GM18867 (cell line): ENCODE measurements around the gene ANKRD49.
"Not testable (repeated sequence)": the region's sequence is repeated elsewhere in the genome, so short reads cannot be mapped to it uniquely, and the experiment has no call there.

ENCODE experiments used
- ATAC-seq: cut with Tn5 transposase; IDR thresholded peaks from one replicate; pipeline ENCODE4 v1.9.1; 2021; ENCODE audit warnings: mild to moderate bottlenecking, moderate library complexity; ENCODE audit not compliant: unreplicated experiment

ANKRD49 gene

DNA sequence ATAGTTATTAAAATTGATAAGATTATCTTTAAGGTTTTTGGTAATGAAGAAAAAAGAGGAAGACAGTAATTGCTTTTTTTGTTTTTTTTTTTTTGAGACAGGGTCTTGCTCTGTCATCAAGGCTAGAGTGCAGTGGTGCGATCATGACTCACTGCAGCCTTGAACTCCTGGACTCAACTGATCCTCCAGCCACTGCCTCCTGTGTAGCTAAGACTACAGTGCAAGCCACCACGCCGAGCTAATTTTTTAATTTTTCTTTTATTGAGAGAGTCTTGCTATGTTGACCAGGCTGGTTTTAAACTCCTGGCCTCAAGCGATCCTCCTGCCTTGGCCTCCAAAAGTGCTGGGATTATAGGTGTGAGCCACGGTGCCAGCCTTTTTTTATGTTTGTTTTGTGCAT lies 12.7 kb downstream of the ANKRD49 start:
- ATAC-seq, result not testable (repeated sequence)

DNA sequence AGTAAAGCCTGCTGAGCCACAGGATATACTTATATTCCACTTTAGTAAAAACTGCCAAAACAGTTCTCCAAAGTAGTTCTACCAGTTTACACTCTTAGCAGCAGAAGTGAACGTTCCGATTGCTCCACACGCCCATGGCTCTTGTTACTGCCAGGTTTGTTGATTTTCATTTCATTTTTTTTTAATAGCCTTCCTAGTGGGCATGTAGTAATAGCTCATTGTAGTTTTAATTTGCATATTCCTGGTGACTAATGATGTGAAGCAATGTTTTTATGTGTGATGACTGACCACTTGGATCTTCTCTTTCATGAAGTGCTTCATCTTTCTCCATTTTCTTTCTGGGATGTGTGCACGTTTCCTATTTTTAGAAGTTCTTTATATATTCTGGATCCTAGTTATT lies 13.7 kb downstream of the ANKRD49 start:
- ATAC-seq, result no peak

GRCh38 chr11:94511932-94512781 lies 18.4 kb downstream of the ANKRD49 start, which contains the start of gene C11orf97:
TSS of gene C11orf97 (plus strand) at chr11:94512461. CDS start at chr11:94512529, 68 bp downstream.
- peak; percentile 86 for ATAC-seq

GRCh38 chr11:94513091-94513490 lies 19.3 kb downstream of the ANKRD49 start:
- no peak for ATAC-seq

DNA sequence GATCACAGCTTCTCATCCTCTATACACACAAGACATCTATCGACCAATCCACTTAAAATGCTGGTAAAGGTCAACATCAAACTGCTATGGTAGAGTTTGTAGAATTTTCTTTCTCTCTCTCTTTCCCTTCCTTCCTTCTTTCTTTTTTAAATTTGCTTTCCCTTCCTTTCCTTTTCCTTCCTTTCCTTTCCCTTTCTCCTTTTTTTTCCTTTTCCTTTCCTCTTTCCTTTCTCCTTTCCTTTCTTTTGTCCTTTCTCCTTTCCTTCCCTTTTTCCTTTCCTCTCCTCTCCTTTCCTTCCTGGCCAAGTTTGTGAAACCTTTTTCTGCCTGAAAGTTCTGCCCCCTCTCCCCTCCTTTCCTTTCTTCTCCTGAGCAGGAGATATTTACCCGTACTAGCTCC lies 21.6 kb downstream of the ANKRD49 start:
- ATAC-seq, result no peak

DNA sequence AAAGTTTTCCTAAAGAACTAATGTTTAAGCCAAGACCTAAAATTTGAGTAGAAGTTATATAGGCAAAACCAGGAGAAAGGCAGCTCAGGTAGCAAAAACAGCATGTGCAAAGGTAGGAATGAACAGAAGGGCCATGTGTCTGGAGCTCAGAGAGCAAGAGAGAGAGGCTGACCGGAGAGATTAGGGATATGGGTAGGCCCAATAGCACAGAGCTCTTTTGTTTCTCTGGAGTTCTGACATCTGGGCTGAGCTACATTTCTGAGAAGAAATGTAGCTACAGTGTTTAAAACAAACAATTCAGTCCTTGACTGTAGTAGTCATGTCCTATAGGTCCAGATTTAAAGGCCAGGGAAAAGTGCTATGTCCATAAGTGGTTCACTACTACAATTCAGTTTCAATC lies 22.9 kb downstream of the ANKRD49 start:
- ATAC-seq, result no peak

DNA sequence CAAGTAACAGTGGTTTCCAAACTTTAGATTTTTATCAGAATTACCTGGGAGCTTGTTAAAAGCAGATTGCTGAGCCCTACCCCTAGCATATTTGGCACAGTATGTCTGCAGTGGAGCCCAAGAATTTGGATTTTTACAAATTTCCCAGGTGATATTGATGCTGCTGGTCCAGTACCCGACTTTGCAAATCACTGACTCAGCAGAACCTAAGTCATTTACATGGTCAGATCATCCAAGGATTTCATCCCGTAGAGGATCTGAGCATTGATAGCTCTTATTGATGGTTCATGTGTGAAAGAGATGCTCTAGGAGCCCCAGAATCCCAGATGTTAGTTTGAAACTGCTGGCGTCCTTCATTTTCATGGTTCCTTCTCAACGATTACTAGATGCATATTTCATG lies 24.5 kb downstream of the ANKRD49 start:
- no peak for ATAC-seq

DNA sequence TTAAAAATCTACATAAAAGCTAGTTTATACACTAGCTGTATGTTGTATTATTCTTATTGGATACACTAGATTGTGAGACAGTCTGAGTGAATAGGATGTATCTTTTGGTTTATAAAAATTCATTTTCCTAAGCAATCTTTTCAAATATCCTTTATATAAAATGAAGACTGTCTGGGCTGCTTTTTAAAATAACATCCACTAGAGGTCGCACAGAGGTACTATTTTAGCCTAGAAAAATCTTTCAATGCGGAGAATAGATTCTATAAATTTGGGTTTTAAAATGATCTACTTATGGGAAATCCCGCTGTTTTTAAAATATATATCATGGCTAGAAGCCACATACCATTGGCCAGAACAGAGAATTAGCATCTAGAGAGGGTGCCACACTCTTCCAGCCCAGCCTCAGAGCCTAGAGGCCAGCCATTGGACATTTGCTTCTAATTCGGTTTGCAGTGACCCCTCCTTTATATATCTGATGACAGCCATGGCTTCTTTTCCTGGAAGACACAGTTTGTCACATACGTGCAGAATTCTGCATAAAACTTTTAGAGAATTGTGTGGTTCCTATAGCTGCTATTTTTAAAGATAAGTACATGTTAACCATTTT lies 25.8 kb downstream of the ANKRD49 start:
- ATAC-seq, result peak; percentile 51

GRCh38 chr11:94521684-94522083 lies 27.9 kb downstream of the ANKRD49 start:
- peak; percentile 72 for ATAC-seq

- no peak for ATAC-seq
Observed at GRCh38 chr11:94524341-94524740, 30.6 kb downstream of the ANKRD49 start.

- no peak for ATAC-seq
Observed at GRCh38 chr11:94525546-94526324, 32.0 kb downstream of the ANKRD49 start.

GRCh38 chr11:94526645-94527438 lies 33.1 kb downstream of the ANKRD49 start:
- no peak for ATAC-seq

DNA sequence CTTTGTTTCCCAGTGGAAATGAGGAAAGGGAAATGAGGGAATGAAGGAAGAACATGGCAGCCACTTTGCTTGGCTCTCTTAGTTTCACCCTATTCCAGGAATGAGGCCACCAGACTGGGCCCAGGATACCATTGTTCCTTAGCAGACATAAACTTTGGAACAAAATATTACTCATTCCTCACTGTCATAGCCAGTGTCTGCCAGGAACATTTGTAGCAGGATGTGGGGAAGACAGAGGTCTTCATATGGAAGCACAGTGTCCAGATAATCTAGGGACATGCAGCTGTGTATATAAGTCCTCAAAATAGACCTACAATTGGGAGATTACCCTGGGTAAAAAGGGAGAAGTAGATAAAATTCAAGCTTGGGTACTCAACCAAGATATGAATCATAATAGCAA lies 34.8 kb downstream of the ANKRD49 start:
- ATAC-seq, result no peak

- ATAC-seq, result no peak
Observed at GRCh38 chr11:94532211-94532610, 38.4 kb downstream of the ANKRD49 start.

GRCh38 chr11:94533206-94533605 lies 39.4 kb downstream of the ANKRD49 start:
- no peak for ATAC-seq

DNA sequence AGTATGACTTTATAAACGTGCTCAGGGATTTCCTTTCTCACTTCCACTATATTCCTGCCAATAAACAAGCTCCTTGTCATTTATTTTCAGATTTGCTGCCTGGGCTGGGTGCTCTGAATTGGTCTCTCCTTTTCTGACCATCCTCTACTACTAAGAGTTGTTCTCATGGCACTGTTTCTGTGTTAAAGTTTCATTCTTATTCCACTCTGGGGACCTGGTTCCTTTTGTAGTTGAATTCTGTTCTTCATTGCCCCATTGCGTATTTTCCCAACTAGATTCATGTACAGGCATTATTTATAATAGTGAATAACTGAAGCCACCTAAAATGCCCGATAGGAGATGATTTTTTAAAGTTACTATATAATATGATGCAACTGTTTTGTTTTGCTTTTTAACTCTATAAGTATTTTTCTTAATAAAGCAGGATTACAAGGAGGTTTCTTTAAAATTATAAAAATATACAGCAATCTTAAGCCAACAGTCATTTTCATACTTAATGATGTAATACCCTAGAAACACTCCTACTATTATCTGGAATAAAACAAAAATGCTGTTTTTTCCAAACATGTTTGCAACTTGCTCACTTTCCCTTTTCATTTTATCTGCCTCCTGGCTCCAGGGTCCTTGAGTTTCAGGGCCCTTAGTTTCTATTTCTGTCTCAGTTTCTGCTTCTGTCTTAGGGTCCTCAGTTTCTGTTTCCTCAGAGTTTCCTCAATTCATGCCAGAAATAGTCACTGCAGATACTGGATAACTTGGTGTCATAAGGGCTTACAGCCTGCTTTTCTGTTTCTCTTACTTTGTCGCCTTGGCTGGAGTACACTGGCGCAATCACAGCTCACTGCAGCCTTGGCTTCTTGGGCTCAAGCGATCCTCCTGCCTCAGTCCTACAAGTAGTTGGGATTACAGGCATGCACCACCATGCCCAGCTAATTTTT lies 40.2 kb downstream of the ANKRD49 start:
- ATAC-seq, result no peak

DNA sequence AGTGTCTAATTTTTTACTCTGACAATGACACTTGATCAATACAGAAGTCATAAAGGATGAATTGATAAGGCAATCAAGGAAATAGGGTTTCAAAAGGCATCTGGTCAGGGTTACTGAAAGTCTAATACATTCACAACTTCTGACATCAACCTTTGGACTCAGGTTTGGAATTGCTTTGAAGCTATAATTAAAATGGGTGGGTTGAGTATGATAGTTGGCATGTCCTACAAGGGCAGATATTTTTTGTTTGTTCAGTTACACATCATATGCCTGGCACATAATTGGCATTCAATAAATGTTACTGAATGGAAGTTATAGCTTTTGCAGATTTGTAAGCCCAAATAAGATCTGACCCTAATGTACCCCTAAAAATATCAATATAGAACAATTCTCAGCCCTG lies 42.6 kb downstream of the ANKRD49 start:
- ATAC-seq, result no peak

DNA sequence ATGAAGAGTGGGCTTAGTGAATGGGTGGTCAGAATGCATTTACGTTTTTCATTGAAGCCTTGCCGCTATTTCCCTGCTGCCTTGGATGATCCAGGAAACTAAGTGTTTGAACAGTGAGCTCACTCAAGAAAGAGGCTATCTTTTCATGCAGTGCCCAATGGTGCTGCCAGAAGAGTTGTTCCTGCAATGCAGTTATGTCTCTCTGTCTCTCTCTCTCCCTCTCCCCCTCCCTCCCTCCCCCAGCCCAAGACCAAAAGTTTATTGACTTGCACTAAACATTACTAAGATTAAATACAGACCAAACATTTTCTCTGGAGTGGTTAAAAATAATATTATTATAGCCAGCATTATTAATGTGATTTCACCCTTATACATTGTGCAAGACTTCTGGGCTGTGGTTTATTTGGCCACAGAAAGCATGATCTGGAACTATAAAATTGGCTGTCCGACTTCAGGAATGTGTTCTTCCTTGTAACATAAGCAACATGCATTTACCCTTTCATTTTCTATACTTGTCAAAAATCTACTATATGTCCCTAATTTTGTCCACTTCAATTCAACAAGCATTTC lies 43.3 kb downstream of the ANKRD49 start:
- ATAC-seq, result no peak

DNA sequence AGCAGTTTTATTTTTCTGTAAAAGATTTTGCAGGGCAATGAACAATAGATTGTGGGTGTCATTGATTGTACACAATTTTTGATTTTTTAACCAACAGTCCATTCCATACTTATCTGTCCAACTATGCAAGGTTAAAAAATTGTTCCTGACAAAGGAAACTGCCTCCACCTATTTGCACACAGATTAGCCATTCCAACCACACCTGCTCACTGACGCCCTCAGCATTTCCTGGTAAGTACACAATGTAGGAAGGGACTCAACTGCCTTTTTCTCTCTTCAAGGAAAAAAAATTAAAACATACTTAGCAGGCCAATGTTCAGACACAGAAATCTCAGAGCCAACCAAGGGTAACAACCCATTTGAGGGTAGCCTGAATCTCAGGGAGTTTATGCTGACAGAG lies 45.6 kb downstream of the ANKRD49 start:
- no peak for ATAC-seq
